Activated naive CD4-positive, alpha-beta T cell treated with anti-CD3 and anti-CD28 coated beads, Interleukin-2, amount 50 U/mL, for 16 hours (primary cell): Measurements from ENCODE around the gene FCHO1.

Experiments
- DNase-seq: peaks from one replicate; pipeline ENCODE4 v3.0.0-alpha.2; 2020

Gene FCHO1

DNA sequence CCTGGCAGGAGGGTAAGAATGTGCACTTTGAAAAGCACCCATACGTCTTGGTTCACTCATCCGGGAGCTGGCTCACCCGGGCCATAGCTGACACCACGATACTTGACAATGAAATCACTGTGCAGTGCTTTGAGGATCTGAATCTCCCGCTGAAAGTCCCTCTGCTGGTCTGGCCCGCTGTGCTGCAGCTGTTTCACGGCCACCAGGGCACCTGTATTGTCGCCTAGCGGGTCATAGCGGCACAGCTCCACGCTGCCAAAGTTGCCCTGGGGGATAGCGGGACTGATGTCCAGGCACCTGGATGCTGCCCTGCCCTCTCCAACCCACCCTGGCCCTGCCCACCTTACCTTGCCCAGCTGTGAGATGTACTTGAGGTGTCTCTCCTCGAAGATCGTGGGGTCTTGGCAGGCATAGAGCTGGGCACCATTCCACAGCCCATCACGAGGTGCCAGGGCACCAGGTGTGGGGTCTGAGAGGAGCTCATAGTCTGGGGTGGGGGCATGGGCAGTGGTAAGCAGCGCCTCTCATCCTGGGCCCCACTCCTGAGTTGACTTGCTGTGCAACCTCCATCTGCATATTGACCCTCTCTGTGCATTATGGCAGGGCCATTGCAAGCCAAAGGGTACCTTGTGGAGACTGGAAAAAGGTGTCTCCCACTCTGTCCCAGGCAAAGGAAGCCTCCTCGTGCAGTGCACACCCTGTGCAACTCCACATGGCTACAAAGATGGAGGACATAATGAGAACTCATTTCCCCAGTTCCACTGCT lies 81.3 kb downstream of the FCHO1 start:
- DNase-seq, result no peak

DNA sequence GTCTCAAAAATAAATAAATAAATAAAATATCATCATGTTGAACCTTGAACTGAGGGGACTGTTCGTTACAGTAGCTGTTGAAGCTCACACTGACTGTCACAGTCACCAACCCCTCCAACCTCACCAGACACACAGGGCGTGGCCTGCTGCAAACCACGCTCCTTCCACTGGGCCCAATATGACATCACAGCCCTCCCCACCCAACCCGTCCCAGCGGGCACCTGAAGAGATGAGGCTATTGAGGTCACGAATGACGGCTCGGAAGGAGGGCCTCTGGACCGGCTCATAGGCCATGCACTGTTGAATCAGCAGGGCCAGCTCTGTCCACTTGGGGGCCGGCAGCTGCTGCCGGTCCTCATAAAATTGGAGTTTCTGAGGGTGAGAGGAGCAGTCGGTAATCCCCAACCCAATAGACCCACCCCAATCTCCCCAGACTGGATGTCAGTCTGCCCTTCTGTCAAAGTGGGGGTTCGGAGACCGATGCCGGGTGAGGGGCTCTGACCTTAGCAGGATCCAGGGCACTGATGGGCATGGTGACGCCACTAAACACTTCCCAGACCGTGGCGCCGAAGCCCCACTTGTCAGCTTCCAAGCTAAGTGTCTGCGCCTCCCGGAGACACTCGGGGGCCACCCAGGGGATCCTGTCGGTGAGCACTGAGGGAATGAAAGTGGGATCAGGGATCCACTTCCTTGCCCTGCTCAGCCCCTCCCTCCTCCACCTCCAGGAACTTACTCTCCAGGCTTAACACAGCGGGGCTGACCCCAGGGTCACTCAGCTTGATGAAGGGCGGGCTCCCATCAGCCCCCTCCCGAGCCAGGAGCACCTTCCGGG lies 83.3 kb downstream of the FCHO1 start:
- no peak for DNase-seq

DNA sequence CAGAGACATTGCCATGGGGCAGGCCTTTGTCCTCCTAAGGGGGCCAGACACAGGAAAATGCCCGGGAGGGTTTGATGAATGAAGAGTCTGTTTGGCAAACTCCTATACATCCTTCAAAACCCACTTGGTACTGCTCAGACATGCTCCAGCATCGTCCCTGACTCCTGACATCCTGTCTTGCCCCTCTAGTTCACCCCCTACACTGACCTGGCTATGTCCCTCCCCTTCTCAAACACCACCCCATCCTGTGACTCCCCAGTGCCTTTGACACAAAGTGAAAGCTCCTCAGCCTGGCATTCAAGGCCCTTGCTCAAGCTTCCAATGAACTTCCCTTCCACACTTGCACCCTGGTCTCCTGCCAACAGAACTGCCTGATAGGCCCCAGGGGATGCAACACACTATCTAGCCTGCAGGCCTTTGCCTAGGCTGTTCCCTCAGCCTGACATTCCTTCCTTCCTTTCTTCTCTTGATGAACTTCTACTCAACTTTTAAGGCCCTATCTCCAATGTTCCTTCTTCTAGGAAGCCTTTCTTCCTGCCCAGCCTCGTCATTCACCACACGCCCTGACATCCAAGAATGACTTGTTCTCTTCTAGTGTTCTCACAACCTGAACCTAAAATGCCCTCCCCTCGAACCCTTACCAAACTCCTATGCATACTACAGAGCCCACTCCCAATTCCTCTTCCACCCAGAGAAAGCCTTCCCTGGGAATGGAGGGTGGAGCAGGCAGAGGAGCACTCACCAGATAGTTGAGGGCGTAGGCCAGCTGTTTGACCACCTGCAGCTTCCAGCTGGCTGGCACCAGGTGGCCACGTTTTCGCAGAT lies 84.1 kb downstream of the FCHO1 start:
- DNase-seq, result no peak

DNA sequence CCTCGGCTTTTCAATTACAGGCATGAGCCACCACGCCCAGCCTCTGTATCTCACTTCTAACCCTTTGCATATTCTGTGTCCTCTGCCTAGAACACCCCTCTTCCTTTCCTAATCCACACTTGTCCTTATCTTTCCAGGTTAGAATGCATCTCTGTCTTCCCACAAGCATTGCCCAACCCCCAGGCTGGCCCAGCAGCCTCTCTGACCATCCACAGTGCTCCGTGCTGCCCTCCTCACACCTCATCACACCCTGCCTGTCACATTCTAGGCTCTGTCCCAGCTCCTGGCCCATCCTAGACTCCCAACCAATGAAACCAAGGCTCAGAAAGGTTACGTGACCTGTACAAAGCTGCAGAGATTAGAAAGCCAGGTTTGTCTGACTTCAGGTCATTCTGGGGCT lies 85.3 kb downstream of the FCHO1 start:
- no peak for DNase-seq

DNA sequence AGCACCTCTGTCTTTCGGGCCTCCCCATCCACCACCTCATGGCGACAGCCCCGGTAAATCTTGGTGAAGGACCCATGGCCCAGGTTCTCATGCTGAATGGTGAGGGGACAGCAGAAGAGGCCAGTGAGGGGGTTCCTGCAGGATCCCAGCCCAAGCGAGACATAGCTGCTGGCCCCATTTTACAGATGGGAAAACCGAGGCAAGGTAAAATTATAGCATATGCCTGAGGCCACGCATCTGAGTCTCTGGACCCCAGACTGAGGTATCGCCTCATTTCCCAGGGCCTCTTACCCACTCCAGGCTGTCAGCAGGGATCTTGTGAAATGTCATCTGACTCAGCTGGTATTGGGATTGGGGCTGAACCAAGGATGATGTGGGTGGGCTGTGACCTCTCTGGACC lies 86.7 kb downstream of the FCHO1 start:
- DNase-seq, result no peak
